GM19035 (cell line): ENCODE data around the gene SMAD6.

Source experiments
- ATAC-seq: cut with Tn5 transposase; IDR thresholded peaks from one replicate; pipeline ENCODE4 v1.9.1; 2021; ENCODE audit not compliant: unreplicated experiment

The SMAD6 gene

GRCh38 chr15:66702787-66703539, 927 bp downstream of the SMAD6 start:
- no peak for ATAC-seq

GRCh38 chr15:66703540-66703941, 1.5 kb downstream of the SMAD6 start:
- ATAC-seq = no peak

- ATAC-seq = no peak
Observed at GRCh38 chr15:66704019-66704802, 2.2 kb downstream of the SMAD6 start.

- no peak for ATAC-seq
Observed at GRCh38 chr15:66704803-66705153, 2.7 kb downstream of the SMAD6 start.

GRCh38 chr15:66705277-66706146, 3.5 kb downstream of the SMAD6 start:
- ATAC-seq = no peak

GRCh38 chr15:66706225-66706732, 4.2 kb downstream of the SMAD6 start:
- ATAC-seq = no peak

- no peak for ATAC-seq
Observed at GRCh38 chr15:66706840-66707239, 4.8 kb downstream of the SMAD6 start.

- ATAC-seq = no peak
Observed at GRCh38 chr15:66707310-66708082, 5.5 kb downstream of the SMAD6 start.

- no peak for ATAC-seq
Observed at GRCh38 chr15:66708389-66708788, 6.4 kb downstream of the SMAD6 start.

GRCh38 chr15:66709884-66710283, 7.8 kb downstream of the SMAD6 start:
- ATAC-seq = no peak

GRCh38 chr15:66711260-66711659, 9.2 kb downstream of the SMAD6 start:
- no peak for ATAC-seq

- ATAC-seq = no peak
Observed at GRCh38 chr15:66711862-66712261, 9.8 kb downstream of the SMAD6 start.

- ATAC-seq = peak; percentile 72
Observed at GRCh38 chr15:66713843-66714508, 11.9 kb downstream of the SMAD6 start.

- no peak for ATAC-seq
Observed at GRCh38 chr15:66714543-66714981, 12.5 kb downstream of the SMAD6 start.

GRCh38 chr15:66715181-66715624, 13.2 kb downstream of the SMAD6 start:
- no peak for ATAC-seq

- no peak for ATAC-seq
Observed at GRCh38 chr15:66715720-66716655, 14.0 kb downstream of the SMAD6 start.

- ATAC-seq = no peak
Observed at GRCh38 chr15:66716656-66717020, 14.6 kb downstream of the SMAD6 start.

GRCh38 chr15:66718220-66718988, 16.4 kb downstream of the SMAD6 start:
- ATAC-seq = no peak
